IPS-15b (cell line): ENCODE results near the gene HSPA14.
"Not testable (repeated sequence)": the region's sequence is repeated elsewhere in the genome, so short reads cannot be mapped to it uniquely, and the experiment has no call there.

ENCODE experiments used
- H3K27me3 ChIP-seq: one replicate; pipeline ENCODE4 v1.6.1; 2013; ENCODE audit warnings: low read length; ENCODE audit not compliant: control insufficient read depth, insufficient read depth
- H3K36me3 ChIP-seq: one replicate; pipeline ENCODE4 v1.6.1; 2013; ENCODE audit warnings: low read length; ENCODE audit not compliant: control insufficient read depth, insufficient read depth
- H3K4me1 ChIP-seq: one replicate; pipeline ENCODE4 v1.6.1; 2013; ENCODE audit warnings: mild to moderate bottlenecking, low read length; ENCODE audit not compliant: control insufficient read depth, insufficient read depth
- H3K4me3 ChIP-seq: one replicate; pipeline ENCODE4 v1.5.1; 2013; ENCODE audit warnings: low read depth, low read length
- H3K9ac ChIP-seq: one replicate; pipeline ENCODE4 v1.6.1; 2013; ENCODE audit warnings: low read depth, mild to moderate bottlenecking, low read length
- H3K9me3 ChIP-seq: one replicate; pipeline ENCODE4 v1.6.1; 2013; ENCODE audit warnings: mild to moderate bottlenecking, low read length; ENCODE audit not compliant: control insufficient read depth, insufficient read depth

HSPA14 gene

GRCh38 chr10:14840178-14840577, 2.1 kb downstream of the HSPA14 start:
- H3K9ac ChIP-seq = no peak overlapping the region
- H3K36me3 ChIP-seq = peaks cover 25% of the 10 kb centered on the region
- no peaks in the 10 kb centered on the region for H3K27me3 ChIP-seq
- peaks cover 2% of the 10 kb centered on the region for H3K4me1 ChIP-seq
- no peak overlapping the region for H3K4me3 ChIP-seq
- no peaks in the 10 kb centered on the region for H3K9me3 ChIP-seq

- Histone ChIP-seq H3K36me3 (peaks cover 27% of the 10 kb centered on the region), H3K4me1 (peaks cover 2% of the 10 kb centered on the region), H3K4me3 (no peak overlapping the region), H3K9me3 (no peaks in the 10 kb centered on the region), H3K9ac (no peak overlapping the region), H3K27me3 (no peaks in the 10 kb centered on the region)
Measured at GRCh38 chr10:14843327-14843988, 5.4 kb downstream of the HSPA14 start.

- H3K36me3 ChIP-seq = peaks cover 27% of the 10 kb centered on the region
Measured at GRCh38 chr10:14844948-14845347, 6.8 kb downstream of the HSPA14 start.

GRCh38 chr10:14852236-14852635, 14.1 kb downstream of the HSPA14 start:
- no peak overlapping the region for H3K4me3 ChIP-seq
- H3K36me3 ChIP-seq = no peaks in the 10 kb centered on the region
- no peak overlapping the region for H3K9ac ChIP-seq
- H3K27me3 ChIP-seq = no peaks in the 10 kb centered on the region
- no peaks in the 10 kb centered on the region for H3K4me1 ChIP-seq
- H3K9me3 ChIP-seq = no peaks in the 10 kb centered on the region

More at GRCh38 chr10:14844948-14845347, 6.8 kb downstream of the HSPA14 start:
- Histone ChIP-seq H3K27me3 (no peaks in the 10 kb centered on the region), H3K9me3 (no peaks in the 10 kb centered on the region), H3K4me3 (no peak overlapping the region), H3K4me1 (no peaks in the 10 kb centered on the region), H3K9ac (no peak overlapping the region)

- Histone ChIP-seq H3K4me1 (no peaks in the 10 kb centered on the region), H3K9ac (no peak overlapping the region), H3K27me3 (no peaks in the 10 kb centered on the region), H3K4me3 (no peak overlapping the region), H3K36me3 (no peaks in the 10 kb centered on the region), H3K9me3 (no peaks in the 10 kb centered on the region)
Measured at GRCh38 chr10:14855453-14855852, 17.3 kb downstream of the HSPA14 start.

DNA sequence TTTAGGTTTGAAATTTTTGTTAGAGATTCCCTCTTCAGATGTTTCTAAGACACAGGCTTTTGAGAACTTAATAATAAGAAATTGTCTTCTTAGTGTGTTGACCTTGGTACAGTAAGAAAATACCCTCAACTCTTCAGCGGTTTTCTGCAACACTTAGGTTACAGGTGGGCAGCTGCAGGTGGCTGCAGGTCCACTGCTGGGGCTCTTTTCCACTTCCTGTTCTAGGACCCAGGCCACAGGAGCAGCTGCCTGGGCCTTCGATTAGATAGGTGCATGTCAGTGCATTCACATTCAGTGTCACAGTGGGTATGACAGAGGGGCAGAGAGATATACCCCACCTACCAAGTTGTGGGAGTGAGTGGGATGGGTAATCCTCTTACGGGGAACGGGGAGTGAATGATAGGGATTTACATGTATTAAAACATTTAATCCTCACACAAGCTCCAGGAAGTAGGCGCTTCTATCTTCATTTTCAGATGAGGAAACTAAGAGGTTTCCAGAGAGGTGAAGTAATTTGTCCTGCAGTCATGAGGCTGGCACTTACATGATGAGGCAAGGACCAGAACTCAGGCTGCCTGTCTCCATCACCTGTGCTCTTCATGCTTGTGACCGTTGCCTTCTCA, 20.3 kb downstream of the HSPA14 start:
- Histone ChIP-seq H3K36me3 (no peaks in the 10 kb centered on the region), H3K27me3 (no peaks in the 10 kb centered on the region), H3K9ac (no peak overlapping the region), H3K4me3 (no peak overlapping the region), H3K9me3 (no peaks in the 10 kb centered on the region), H3K4me1 (no peaks in the 10 kb centered on the region)

- no peak overlapping the region for H3K9ac ChIP-seq
- no peaks in the 10 kb centered on the region for H3K9me3 ChIP-seq
- H3K4me1 ChIP-seq = no peaks in the 10 kb centered on the region
- H3K36me3 ChIP-seq = no peaks in the 10 kb centered on the region
- H3K27me3 ChIP-seq = no peaks in the 10 kb centered on the region
- H3K4me3 ChIP-seq = no peak overlapping the region
Measured at GRCh38 chr10:14859043-14859442, 20.9 kb downstream of the HSPA14 start.

- H3K36me3 ChIP-seq = no peaks in the 10 kb centered on the region
- no peaks in the 10 kb centered on the region for H3K27me3 ChIP-seq
- no peaks in the 10 kb centered on the region for H3K9me3 ChIP-seq
- H3K4me3 ChIP-seq = no peak overlapping the region
- no peaks in the 10 kb centered on the region for H3K4me1 ChIP-seq
- H3K9ac ChIP-seq = no peak overlapping the region
Measured at GRCh38 chr10:14859775-14860174, 21.7 kb downstream of the HSPA14 start.

GRCh38 chr10:14860791-14861190, 22.7 kb downstream of the HSPA14 start:
- Histone ChIP-seq H3K4me1 (no peaks in the 10 kb centered on the region), H3K27me3 (no peaks in the 10 kb centered on the region), H3K4me3 (no peak overlapping the region), H3K36me3 (no peaks in the 10 kb centered on the region), H3K9me3 (no peaks in the 10 kb centered on the region), H3K9ac (no peak overlapping the region)

DNA sequence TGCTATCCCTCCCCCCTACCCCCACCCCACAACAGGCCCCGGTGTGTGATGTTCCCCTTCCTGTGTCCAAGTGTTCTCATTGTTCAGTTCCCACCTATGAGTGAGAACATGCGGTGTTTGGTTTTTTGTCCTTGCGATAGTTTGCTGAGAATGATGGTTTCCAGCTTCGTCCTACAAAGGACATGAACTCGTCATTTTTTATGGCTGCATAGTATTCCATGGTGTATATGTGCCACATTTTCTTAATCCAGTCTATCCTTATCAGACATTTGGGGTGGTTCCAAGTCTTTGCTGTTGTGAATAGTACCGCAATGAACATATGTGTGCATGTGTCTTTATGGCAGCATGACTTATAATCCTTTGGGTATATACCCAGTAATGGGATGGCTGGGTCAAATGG, 26.4 kb downstream of the HSPA14 start:
- H3K36me3 ChIP-seq, H3K9me3 ChIP-seq, H3K4me3 ChIP-seq: not testable (repeated sequence)

GRCh38 chr10:14864871-14865270, 26.8 kb downstream of the HSPA14 start:
- not testable (repeated sequence) for H3K9me3 ChIP-seq, H3K4me1 ChIP-seq, H3K36me3 ChIP-seq, H3K4me3 ChIP-seq, H3K9ac ChIP-seq, H3K27me3 ChIP-seq

More for the DNA sequence above, 26.4 kb downstream of the HSPA14 start:
- H3K4me1 ChIP-seq, H3K27me3 ChIP-seq, H3K9ac ChIP-seq: not testable (repeated sequence)

DNA sequence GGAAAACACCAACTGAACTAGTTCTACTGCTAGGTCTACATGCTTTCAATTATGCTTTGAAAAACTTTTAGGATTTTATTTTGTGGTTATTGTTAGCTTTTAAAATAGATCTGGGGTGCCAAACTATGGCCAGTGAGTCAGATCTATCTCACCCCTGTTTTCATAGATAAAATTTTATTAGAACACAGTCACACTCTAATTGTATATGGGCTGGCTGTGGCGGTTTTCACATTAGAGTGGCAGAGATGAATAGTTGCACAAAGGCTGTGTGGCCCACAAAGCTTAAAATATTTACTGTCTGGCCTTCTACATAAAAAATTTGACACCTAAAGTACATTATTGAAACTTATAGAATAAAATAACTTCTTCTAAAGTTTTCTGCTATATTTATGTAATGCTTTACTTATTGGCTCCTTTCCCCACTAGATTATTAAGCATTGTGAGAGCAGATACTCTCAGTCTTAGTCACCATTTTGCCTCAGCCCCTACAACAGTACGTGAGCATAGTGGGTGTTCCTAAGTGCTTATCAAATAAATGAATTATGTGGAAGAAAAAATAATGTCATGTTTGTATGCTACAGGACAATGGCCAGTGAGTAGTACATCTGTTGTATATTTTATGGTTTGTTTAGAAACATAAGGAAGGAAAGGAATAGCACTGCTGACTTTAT, 35.1 kb downstream of the HSPA14 start:
- Histone ChIP-seq H3K9me3 (no peaks in the 10 kb centered on the region), H3K36me3 (no peaks in the 10 kb centered on the region), H3K9ac (no peak overlapping the region), H3K4me3 (no peak overlapping the region), H3K27me3 (no peaks in the 10 kb centered on the region), H3K4me1 (peaks cover 8% of the 10 kb centered on the region)
